NCI-H2196 (cell line): Measurements from ENCODE around the gene PITPNM2.
A peak's percentile ranks its signal among the peaks of the same experiment; 100 is the strongest.
"Not testable (repeated sequence)": the region's sequence is repeated elsewhere in the genome, so short reads cannot be mapped to it uniquely, and the experiment has no call there.

ENCODE experiments used
- DNase-seq: peaks from one replicate; lab custom pipeline; 2025; ENCODE audit not compliant: unreplicated experiment; lab: John Stamatoyannopoulos, UW

PITPNM2 gene

DNA sequence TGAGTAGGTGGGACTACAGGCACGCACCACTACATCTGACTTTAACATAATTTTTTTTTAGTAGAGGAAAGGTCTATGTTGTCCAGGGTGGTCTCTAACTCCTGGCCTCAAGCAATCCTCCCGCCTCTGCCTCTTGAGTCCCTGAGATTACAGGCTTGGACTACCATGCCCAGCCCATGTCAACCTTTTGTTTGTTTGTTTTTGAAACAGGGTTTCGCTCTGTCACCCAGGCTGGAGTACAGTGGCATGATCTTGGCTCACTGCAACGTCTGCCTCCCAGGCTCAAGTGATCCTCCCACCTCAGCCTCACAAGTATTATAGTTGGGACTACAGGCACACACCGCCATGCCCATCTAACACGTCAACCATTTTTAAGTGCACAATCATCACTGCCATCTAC, 29.2 kb downstream of the PITPNM2 start:
- DNase-seq, result no peak

DNA sequence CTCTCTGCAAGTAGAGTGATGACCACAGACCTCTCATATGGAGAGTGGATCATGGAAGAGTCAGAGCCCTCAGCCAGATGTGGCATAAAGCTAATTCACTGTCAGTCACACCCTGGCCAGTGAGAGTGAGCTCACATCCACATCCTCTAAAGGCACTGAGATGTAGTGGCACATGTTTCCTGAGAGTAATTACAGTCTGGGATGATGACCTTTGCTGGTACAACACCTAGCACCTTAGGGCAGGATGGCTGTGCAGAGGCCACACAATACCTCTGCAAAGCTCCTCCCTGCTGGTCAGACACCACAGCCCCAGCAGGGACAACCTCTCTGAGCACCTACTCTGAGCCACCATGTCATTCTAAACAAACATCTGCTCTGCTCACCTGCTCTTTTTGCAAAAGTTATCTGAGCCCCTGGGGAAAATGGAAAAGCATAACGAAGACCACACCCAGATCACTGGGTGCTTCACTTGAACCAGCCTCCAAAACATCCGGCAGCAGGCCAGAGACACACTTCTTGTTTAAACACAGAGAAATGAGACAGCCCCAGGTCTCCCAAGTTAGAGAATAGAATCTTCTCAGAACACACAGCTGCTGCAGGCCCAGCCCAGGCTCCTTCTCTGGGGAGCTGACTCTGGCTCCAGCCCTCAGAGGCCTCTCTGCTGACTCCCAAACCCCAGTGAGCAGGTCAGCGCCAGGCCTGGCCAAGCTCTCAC, 30.3 kb downstream of the PITPNM2 start:
- DNase-seq, result no peak

GRCh38 chr12:123119808-123120207, 31.1 kb downstream of the PITPNM2 start:
- no peak for DNase-seq

- no peak for DNase-seq
These were observed 32.4 kb downstream of the PITPNM2 start for GRCh38 chr12:123118497-123118896.

DNA sequence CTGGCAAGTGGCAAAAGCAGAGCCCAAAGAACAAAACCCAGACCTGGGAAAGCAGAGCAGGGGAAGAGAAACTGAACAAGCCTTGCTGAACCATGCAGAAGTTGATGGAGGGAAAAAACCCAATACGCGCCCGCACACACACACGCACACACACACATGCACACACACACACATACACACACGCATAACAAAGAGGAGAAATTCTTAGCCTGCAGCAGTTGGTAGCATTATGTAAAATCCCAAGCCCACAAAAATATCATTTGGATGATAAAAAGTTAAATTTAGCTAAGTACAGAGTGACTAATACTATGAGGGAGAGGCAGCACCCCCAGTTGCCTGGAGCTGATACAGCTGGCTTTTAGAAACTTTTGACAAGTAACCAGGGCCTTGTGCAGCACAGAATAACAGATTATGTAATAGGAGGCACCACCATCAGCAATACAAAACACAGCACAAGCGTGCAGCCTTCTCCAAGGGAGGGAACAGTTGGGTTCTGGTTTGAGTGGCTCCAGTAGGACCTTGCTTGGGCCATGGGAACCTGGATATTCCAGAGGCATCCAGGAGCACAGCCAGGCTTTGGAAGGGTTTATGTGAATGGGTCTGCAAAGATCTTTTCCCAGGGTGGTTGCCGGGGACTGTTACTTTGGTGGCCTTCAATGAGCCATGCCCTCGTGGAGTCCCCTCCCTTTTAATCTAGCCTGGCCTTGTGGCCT, 35.3 kb downstream of the PITPNM2 start:
- DNase-seq, result no peak

DNA sequence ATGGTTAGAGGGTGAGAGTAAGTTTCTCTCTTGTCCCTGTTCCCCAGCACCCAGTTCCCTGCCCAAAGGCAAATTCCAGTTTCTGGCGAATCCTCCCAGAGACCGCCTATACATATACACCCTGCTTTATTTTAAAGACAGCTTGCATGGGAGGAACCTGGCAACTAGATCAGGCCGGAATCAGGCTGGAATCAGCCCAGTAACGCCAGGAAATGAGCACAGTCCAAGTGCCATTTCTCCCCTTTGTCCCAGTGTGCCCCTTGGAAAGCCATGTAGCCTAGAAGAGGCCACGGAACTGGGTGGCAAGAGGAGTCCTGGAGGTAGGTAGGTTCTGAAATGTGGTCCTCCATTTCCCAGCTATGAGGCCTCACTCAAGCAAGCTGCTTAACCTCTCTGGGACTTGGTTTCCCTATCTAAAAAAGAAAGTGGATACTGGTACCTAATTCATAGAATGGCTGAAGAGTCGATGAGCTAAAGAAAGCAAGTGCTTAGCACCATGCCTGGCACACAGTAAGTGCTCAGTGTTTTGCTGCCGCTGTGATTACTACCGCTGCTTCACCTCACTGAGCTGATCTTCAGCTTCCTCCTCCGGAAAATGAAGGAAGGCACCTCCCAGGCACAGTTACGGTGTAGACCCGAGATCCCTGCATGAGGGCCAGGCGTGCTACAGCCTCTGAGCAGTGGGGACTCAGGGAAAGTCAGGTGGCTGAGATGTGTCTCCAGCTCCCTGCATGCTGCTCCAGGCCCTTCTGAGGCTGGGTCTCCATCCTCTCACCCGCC, 36.4 kb downstream of the PITPNM2 start:
- no peak for DNase-seq

GRCh38 chr12:123113026-123113425, 37.9 kb downstream of the PITPNM2 start:
- DNase-seq, result peak; percentile 65

GRCh38 chr12:123111498-123112165, 39.3 kb downstream of the PITPNM2 start:
- DNase-seq, result no peak

- no peak for DNase-seq
These were observed 41.5 kb downstream of the PITPNM2 start for GRCh38 chr12:123109319-123109772.

- DNase-seq, result no peak
These were observed 42.2 kb downstream of the PITPNM2 start for GRCh38 chr12:123108682-123109066.

DNA sequence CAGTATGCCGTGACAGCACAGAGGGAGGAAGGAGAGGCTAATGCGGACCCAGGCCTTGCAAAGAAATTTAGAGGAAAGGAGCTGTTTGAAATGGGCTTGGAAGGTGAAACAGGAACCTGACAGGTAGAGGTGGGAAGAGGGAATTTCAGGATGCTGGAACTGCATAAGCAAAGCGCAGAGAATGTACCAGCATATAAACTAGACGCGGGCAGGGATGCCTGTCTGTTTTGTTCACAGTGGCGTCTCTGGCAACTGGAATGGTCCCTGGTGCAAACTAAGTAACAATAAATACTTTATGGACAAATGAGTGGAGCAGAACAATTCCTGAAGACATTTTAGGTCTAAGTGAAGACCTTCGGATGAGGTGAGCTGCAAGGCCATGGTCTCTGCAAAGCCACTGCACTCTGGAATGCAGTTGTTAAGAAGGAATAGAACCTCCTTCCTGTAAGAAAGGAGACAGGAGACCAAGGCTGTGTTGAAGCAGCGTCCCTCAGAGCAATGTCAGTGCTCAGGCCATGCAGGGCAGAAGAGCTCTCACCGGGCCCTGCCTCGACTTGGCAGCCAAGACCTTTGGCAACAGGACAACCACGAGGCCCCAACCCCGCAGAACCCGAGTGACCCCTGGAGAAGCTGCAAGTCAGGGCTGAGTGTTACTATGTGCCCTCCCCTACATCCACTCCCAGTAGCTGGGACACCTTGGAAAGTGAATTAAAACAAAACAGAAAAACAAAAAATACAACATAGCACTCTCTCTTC, 42.8 kb downstream of the PITPNM2 start:
- no peak for DNase-seq

DNA sequence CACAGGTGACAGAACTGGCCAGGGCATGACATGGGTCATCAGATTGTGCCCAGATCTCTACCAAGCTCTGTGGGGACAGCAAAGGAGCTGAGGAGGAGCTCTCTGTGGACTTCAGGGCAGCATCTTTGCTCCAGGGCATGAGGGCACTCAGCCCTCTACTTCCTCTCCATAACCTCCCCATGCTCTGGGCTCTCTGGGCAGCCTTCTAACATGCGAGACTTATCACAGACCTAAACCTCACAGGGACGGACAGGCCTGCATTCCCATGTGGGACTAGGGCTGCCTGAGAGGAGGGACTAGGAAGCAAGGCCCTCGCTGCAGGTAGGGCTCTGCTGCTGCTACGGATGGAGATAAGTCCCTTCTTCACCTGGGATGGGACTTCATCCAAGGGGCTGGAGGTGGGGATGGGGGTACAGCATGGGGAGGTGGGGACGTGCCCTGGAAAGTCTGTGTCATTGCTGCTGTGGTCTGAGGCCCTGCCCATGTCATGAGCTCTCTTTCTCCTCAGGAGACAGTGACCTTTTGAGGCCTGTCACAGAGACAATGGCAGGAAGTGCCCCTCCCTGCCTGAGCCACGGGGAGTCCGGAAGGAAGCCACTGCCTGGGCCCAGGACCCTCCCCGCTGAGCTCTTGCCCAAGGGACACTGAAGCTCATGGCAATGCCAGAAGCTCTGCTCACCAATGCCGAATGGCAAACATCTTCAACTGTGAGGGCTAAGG, 44.1 kb downstream of the PITPNM2 start:
- DNase-seq, result no peak

GRCh38 chr12:123105211-123105826, 45.6 kb downstream of the PITPNM2 start:
- DNase-seq, result peak; percentile 21

- DNase-seq, result no peak
These were observed 46.1 kb downstream of the PITPNM2 start for GRCh38 chr12:123104809-123105208.

GRCh38 chr12:123104094-123104493, 46.8 kb downstream of the PITPNM2 start:
- DNase-seq, result not testable (repeated sequence)

DNA sequence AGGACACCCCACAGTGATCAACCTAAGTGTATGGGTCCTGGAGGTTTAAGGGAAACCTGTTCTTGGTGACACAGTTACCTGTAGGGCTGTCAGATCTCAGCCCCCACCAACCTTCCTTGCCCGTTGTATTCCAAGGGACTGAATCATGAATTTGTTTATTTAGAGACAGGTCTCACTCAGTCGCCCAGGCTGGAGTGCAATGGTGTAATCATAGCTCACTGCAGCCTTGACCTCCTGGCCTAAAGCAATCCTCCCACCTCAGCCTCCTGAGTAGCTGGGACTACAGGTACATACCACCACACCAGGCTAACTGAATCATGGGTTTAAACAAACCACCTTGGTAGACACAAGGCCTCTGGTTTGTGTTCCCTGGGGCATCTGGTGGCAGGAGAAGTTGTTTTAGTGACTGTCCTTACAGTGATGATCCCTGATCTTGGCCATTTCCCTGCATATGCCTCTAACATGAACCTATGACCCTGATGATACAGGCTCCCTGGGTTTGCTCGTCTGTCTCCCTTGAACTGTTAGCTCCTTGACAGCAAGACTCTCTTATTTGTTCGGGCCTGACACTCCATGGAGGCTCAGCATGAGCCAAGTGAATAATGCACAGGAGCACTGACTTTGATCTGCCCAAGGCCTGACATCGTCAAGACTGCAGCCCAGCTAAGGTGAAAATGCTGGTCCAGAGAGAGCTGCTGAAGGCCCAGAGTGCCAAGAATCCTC, 47.9 kb downstream of the PITPNM2 start:
- DNase-seq, result no peak

DNA sequence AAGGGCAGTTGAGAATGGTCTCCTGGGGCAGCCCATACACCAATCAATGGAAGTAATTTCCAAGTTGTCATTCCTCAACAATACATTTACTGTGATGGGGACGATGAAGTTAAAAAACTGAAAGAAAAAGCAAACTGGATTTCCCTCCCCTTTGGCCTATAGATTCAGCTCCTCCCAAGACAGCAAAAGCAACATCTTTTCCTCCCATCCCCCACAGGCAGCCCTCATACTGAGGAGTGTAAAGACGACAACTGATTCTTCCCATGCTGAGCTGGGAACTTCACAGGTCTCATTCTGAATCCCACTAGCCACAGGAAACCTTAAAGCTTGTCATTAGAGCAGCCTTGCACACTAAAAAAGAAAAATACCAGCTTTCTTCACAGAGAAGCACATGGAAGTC, 48.5 kb downstream of the PITPNM2 start:
- DNase-seq, result no peak

- DNase-seq, result no peak
These were observed 49.4 kb downstream of the PITPNM2 start for GRCh38 chr12:123101526-123101925.
